HEK293 (cell line): Measurements from ENCODE around the gene ZCWPW1.
A peak's percentile ranks its signal among the peaks of the same experiment; 100 is the strongest.

Experiments used
- CTCF ChIA-PET: fragments of 350-600 bp; formaldehyde crosslinking; extraction: SDS; loops from one replicate; lab custom pipeline; 2021; ENCODE audit warnings: antibody characterized with exemption; lab: Yijun Ruan, JAX
- POLR2A ChIA-PET: fragments of 300-600 bp; formaldehyde crosslinking; extraction: SDS; loops from one replicate; lab custom pipeline; 2020; ENCODE audit warnings: antibody characterized with exemption, inconsistent platforms; lab: Yijun Ruan, JAX
- H3K27ac ChIP-seq: fragments of 200-500 bp; sonication (Bioruptor generic); 2 replicates; pipeline ENCODE4 v1.5.1; 2014; ENCODE audit warnings: low read depth, low read length, control low read depth, inconsistent platforms; ENCODE audit errors: extremely low read depth
- H3K36me3 ChIP-seq, 2 experiments: fragments of 200-500 bp in 1 of 2; sonication (Bioruptor generic) in 1 of 2; 1 replicate in 1 of 2; 2 replicates in 1 of 2; pipeline ENCODE4 v1.5.1; 2014 to 2017; ENCODE audit warnings: inconsistent platforms in 2 of 2, low read length in 2 of 2; ENCODE audit not compliant: control insufficient read depth in 2 of 2, insufficient read depth in 1 of 2
- H3K4me1 ChIP-seq: fragments of 200-500 bp; sonication (Bioruptor generic); 2 replicates; pipeline ENCODE4 v1.5.1; 2014; ENCODE audit warnings: mild to moderate bottlenecking, low read length, inconsistent platforms; ENCODE audit not compliant: control insufficient read depth, insufficient read depth
- H3K4me3 ChIP-seq: 2 replicates; pipeline ENCODE4 v1.5.1; 2011; ENCODE audit warnings: low read depth, mild to moderate bottlenecking, control low read depth, low read length, moderate library complexity
- H3K9me3 ChIP-seq: fragments of 200-500 bp; sonication (Bioruptor generic); 2 replicates; pipeline ENCODE4 v1.5.1; 2014; ENCODE audit warnings: low read depth, low read length, inconsistent platforms; ENCODE audit not compliant: control insufficient read depth, insufficient read depth
- SALL2 ChIP-seq: fragments of 450-650 bp; formaldehyde crosslinking; IDR thresholded peaks from 2 replicates; pipeline ENCODE4 v1.5.0; 2017; ENCODE audit warnings: missing biosample characterization, mild to moderate bottlenecking, missing genetic modification characterization, borderline replicate concordance
- SP7 ChIP-seq: fragments of 450-650 bp; formaldehyde crosslinking; IDR thresholded peaks from 2 replicates; pipeline ENCODE4 v1.5.1; 2016; ENCODE audit warnings: missing biosample characterization, missing genetic modification characterization
- WT1 ChIP-seq: fragments of 450-650 bp; formaldehyde crosslinking; IDR thresholded peaks from 2 replicates; pipeline ENCODE4 v1.5.1; 2016; ENCODE audit warnings: missing biosample characterization, missing genetic modification characterization
- YY2 ChIP-seq: fragments of 450-650 bp; formaldehyde crosslinking; IDR thresholded peaks from 2 replicates; pipeline ENCODE4 v1.5.1; 2016; ENCODE audit warnings: missing biosample characterization, missing genetic modification characterization
- ZBTB21 ChIP-seq: fragments of 450-650 bp; formaldehyde crosslinking; IDR thresholded peaks from 2 replicates; pipeline ENCODE4 v1.5.1; 2017; ENCODE audit warnings: missing biosample characterization, missing genetic modification characterization
- ZFP41 ChIP-seq: fragments of 450-650 bp; formaldehyde crosslinking; IDR thresholded peaks from 2 replicates; pipeline ENCODE4 v1.5.1; 2016; ENCODE audit warnings: missing biosample characterization, missing genetic modification characterization, borderline replicate concordance
- ZIC2 ChIP-seq: fragments of 450-650 bp; formaldehyde crosslinking; IDR thresholded peaks from 2 replicates; pipeline ENCODE4 v1.5.1; 2016; ENCODE audit warnings: missing biosample characterization, missing genetic modification characterization
- ZNF121 ChIP-seq: fragments of 450-650 bp; formaldehyde crosslinking; IDR thresholded peaks from 2 replicates; pipeline ENCODE4 v1.5.1; 2016; ENCODE audit warnings: missing biosample characterization, missing genetic modification characterization
- ZNF175 ChIP-seq: fragments of 450-650 bp; formaldehyde crosslinking; IDR thresholded peaks from 2 replicates; pipeline ENCODE4 v1.5.1; 2016; ENCODE audit warnings: missing biosample characterization, missing genetic modification characterization
- ZNF184 ChIP-seq: fragments of 450-650 bp; IDR thresholded peaks from 2 replicates; pipeline ENCODE4 v1.5.1; 2018; ENCODE audit warnings: missing biosample characterization, mild to moderate bottlenecking, missing genetic modification characterization
- ZNF239 ChIP-seq: fragments of 450-650 bp; formaldehyde crosslinking; IDR thresholded peaks from 2 replicates; pipeline ENCODE4 v1.5.1; 2016; ENCODE audit warnings: missing biosample characterization, missing genetic modification characterization
- ZNF24 ChIP-seq: fragments of 450-650 bp; formaldehyde crosslinking; IDR thresholded peaks from 2 replicates; pipeline ENCODE4 v1.5.1; 2016; ENCODE audit warnings: missing biosample characterization, missing genetic modification characterization
- ZNF266 ChIP-seq: fragments of 450-650 bp; formaldehyde crosslinking; IDR thresholded peaks from 2 replicates; pipeline ENCODE4 v1.5.1; 2016; ENCODE audit warnings: missing biosample characterization, missing genetic modification characterization, low read depth
- ZNF350 ChIP-seq: fragments of 450-650 bp; formaldehyde crosslinking; IDR thresholded peaks from 2 replicates; pipeline ENCODE4 v1.5.0; 2017; ENCODE audit warnings: missing biosample characterization, mild to moderate bottlenecking, missing genetic modification characterization
- ZNF391 ChIP-seq: fragments of 450-650 bp; formaldehyde crosslinking; IDR thresholded peaks from 2 replicates; pipeline ENCODE4 v1.5.1; 2016; ENCODE audit warnings: low read depth, missing biosample characterization, missing genetic modification characterization, borderline replicate concordance
- ZNF394 ChIP-seq: fragments of 450-650 bp; formaldehyde crosslinking; IDR thresholded peaks from 2 replicates; pipeline ENCODE4 v1.5.1; 2016; ENCODE audit warnings: missing biosample characterization, missing genetic modification characterization, mild to moderate bottlenecking, moderate library complexity, borderline replicate concordance
- ZNF510 ChIP-seq: fragments of 450-650 bp; formaldehyde crosslinking; IDR thresholded peaks from 2 replicates; pipeline ENCODE4 v1.5.1; 2018; ENCODE audit warnings: mild to moderate bottlenecking, missing genetic modification characterization, missing biosample characterization; ENCODE audit not compliant: insufficient replicate concordance
- ZNF555 ChIP-seq: fragments of 450-650 bp; formaldehyde crosslinking; conservative IDR thresholded peaks from 2 replicates; pipeline ENCODE4 v1.5.1; 2017; ENCODE audit warnings: missing biosample characterization, mild to moderate bottlenecking, missing genetic modification characterization, inconsistent platforms
- TF ChIP-seq, protein P1 (sequence below): fragments of 450-650 bp; formaldehyde crosslinking; IDR thresholded peaks from 2 replicates; pipeline ENCODE4 v1.5.1; 2016; ENCODE audit warnings: missing biosample characterization, missing genetic modification characterization
- TF ChIP-seq, protein P2 (sequence below): fragments of 450-650 bp; formaldehyde crosslinking; IDR thresholded peaks from 2 replicates; pipeline ENCODE4 v1.5.1; 2017; ENCODE audit warnings: missing biosample characterization, missing genetic modification characterization
- TF ChIP-seq, protein P3 (sequence below): fragments of 450-650 bp; formaldehyde crosslinking; IDR thresholded peaks from 2 replicates; pipeline ENCODE4 v1.5.1; 2017; ENCODE audit warnings: missing biosample characterization, missing genetic modification characterization

The ZCWPW1 gene

DNA sequence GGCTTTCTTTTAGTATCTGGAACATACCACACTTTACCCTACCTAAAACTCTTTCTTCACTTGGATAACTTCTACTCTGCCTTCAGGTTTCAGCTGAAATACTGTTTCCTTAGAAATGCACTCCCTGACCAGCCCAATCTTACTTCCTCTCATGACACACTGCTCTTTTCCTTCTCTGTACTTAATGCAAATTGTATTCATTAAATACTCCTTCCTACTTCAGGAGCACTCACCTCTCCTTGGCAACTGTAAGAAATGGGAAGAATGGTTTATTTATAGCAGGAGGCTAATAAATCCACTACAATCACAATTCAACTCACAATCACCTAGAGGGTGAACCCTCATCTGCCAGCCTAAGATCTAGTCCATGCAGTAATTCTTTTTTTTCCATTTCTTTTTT, 15.2 kb downstream of the ZCWPW1 start:
- H3K4me1 ChIP-seq: no peaks in the 10 kb centered on the region
- H3K27ac ChIP-seq: no peak overlapping the region
- CTCF ChIA-PET: interaction anchor here (2.0 kb wide), 1 partner anchor 11 kb away, joined by 5 read pairs; no protein-coding TSS in a partner anchor
- H3K9me3 ChIP-seq: no peaks in the 10 kb centered on the region
- TF ChIP-seq, protein P1, sequence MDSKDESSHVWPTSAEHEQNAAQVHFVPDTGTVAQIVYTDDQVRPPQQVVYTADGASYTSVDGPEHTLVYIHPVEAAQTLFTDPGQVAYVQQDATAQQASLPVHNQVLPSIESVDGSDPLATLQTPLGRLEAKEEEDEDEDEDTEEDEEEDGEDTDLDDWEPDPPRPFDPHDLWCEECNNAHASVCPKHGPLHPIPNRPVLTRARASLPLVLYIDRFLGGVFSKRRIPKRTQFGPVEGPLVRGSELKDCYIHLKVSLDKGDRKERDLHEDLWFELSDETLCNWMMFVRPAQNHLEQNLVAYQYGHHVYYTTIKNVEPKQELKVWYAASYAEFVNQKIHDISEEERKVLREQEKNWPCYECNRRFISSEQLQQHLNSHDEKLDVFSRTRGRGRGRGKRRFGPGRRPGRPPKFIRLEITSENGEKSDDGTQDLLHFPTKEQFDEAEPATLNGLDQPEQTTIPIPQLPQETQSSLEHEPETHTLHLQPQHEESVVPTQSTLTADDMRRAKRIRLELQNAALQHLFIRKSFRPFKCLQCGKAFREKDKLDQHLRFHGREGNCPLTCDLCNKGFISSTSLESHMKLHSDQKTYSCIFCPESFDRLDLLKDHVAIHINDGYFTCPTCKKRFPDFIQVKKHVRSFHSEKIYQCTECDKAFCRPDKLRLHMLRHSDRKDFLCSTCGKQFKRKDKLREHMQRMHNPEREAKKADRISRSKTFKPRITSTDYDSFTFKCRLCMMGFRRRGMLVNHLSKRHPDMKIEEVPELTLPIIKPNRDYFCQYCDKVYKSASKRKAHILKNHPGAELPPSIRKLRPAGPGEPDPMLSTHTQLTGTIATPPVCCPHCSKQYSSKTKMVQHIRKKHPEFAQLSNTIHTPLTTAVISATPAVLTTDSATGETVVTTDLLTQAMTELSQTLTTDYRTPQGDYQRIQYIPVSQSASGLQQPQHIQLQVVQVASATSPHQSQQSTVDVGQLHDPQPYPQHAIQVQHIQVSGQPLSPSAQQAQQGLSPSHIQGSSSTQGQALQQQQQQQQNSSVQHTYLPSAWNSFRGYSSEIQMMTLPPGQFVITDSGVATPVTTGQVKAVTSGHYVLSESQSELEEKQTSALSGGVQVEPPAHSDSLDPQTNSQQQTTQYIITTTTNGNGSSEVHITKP (tag by site-specific recombination): 0 out of 2 replicates have a peak, but pooled peaks have one; percentile 6
- TF ChIP-seq SP7 (no peak), ZNF121 (tag by site-specific recombination) (no peak), ZNF555 (tag by site-specific recombination) (no peak)
- TF ChIP-seq, protein P2, sequence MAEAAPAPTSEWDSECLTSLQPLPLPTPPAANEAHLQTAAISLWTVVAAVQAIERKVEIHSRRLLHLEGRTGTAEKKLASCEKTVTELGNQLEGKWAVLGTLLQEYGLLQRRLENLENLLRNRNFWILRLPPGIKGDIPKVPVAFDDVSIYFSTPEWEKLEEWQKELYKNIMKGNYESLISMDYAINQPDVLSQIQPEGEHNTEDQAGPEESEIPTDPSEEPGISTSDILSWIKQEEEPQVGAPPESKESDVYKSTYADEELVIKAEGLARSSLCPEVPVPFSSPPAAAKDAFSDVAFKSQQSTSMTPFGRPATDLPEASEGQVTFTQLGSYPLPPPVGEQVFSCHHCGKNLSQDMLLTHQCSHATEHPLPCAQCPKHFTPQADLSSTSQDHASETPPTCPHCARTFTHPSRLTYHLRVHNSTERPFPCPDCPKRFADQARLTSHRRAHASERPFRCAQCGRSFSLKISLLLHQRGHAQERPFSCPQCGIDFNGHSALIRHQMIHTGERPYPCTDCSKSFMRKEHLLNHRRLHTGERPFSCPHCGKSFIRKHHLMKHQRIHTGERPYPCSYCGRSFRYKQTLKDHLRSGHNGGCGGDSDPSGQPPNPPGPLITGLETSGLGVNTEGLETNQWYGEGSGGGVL: no peak
- POLR2A ChIA-PET: interaction anchor here (1.0 kb wide), 1 partner anchor 15 kb away, joined by 3 read pairs; the partner anchor contains the start of gene ZCWPW1
- no peak overlapping the region for H3K4me3 ChIP-seq
- H3K36me3 ChIP-seq: no peaks in the 10 kb centered on the region

DNA sequence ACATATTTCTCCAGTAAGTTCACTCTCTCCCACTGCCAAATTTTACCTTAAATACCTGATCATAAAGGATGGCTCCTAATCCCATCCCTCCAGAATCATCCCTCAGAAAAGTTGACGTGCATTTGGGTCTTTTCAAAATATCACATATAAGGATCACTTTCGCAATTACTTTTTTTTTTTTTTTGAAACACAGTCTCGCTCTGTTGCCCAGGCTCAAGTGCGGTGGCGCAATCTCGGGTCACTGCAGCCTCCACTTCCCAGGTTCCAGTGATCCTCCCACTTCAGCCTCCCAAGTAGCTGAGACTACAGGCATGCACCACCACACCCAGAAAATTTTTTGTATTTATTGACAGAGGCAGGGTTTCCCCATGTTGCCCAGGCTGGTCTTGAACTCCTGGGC, 17.4 kb downstream of the ZCWPW1 start:
- ChIA-PET CTCF (interaction anchor here (0.7 to 2.1 kb wide), 3 partner anchors 9 to 278 kb away, joined by 4 to 5 read pairs (median 4); no protein-coding TSS in a partner anchor), POLR2A (interaction anchor here (0.9 kb wide), 1 partner anchor 17 kb away, joined by 3 read pairs; the partner anchor contains the start of gene ZCWPW1)
- no peak for TF ChIP-seq ZNF24 (tag by site-specific recombination)
- TF ChIP-seq ZBTB21: no peak
- no peak for TF ChIP-seq ZNF394 (tag by site-specific recombination)
- TF ChIP-seq, protein P3, sequence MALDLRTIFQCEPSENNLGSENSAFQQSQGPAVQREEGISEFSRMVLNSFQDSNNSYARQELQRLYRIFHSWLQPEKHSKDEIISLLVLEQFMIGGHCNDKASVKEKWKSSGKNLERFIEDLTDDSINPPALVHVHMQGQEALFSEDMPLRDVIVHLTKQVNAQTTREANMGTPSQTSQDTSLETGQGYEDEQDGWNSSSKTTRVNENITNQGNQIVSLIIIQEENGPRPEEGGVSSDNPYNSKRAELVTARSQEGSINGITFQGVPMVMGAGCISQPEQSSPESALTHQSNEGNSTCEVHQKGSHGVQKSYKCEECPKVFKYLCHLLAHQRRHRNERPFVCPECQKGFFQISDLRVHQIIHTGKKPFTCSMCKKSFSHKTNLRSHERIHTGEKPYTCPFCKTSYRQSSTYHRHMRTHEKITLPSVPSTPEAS (tag by site-specific recombination): no peak
- no peak for TF ChIP-seq ZIC2 (tag by site-specific recombination)
- no peak for TF ChIP-seq ZNF350 (tag by site-specific recombination)
- no peak for TF ChIP-seq WT1
- TF ChIP-seq ZNF184 (tag by site-specific recombination): no peak
- no peak for TF ChIP-seq ZNF510 (tag by site-specific recombination)
- TF ChIP-seq ZFP41 (tag by site-specific recombination): no peak
- TF ChIP-seq ZNF239 (tag by site-specific recombination): no peak
- TF ChIP-seq ZNF391: no peak
- TF ChIP-seq ZNF266 (tag by site-specific recombination): no peak
- TF ChIP-seq SALL2: no peak
- no peak for TF ChIP-seq ZNF175 (tag by site-specific recombination)
- no peak for TF ChIP-seq YY2 (tag by site-specific recombination)
- H3K4me1 ChIP-seq: 0 out of 2 replicates have a peak, but pooled peaks cover 6% of the 10 kb centered on the region
- no peaks in the 10 kb centered on the region for H3K9me3 ChIP-seq
- H3K36me3 ChIP-seq: no peaks in the 10 kb centered on the region
- H3K4me3 ChIP-seq: no peak overlapping the region
- H3K27ac ChIP-seq: no peak overlapping the region
